ENCODE data around the gene LAMTOR5. TPM values are rescaled to one million over a fixed set of nuclear protein-coding genes. Genes with fewer than 3 reads are reported as not detected.
"Not testable (repeated sequence)": the region's sequence is repeated elsewhere in the genome, so short reads cannot be mapped to it uniquely, and the experiment has no call there.

The LAMTOR5 gene
- polyA plus RNA-seq, 1 donor from 2014 or later: 102 TPM

- Histone ChIP-seq H3K4me3 (ENCODE audit: low read length) (no peak overlapping the region), H4K20me1 (ENCODE audit: insufficient read depth) (no peaks in the 10 kb centered on the region), H3K36me3 (ENCODE audit: insufficient read depth, low read length) (no peaks in the 10 kb centered on the region), H3K27me3 (ENCODE audit: insufficient read depth, low read depth, low read length) (no peaks in the 10 kb centered on the region), H3K9me3 (ENCODE audit: low read length) (no peaks in the 10 kb centered on the region), H3K4me2 (ENCODE audit: low read length) (no peak overlapping the region), H3F3A (ENCODE audit: insufficient read depth, low read length, poor library complexity, severe bottlenecking) (no peaks in the 10 kb centered on the region), H3K27ac (ENCODE audit: low read length) (no peak overlapping the region), H2AFZ (ENCODE audit: low read depth, low read length) (no peak overlapping the region), H3K9me2 (ENCODE audit: insufficient read depth, low read length) (no peaks in the 10 kb centered on the region), H3K79me2 (replicated peaks; ENCODE audit: insufficient read depth, low read length) (no peaks in the 10 kb centered on the region), H3K9ac (ENCODE audit: low read length) (no peak overlapping the region)
- no peak for TF ChIP-seq RAD21 (conservative IDR thresholded peaks at IDR 0.05)
- no peak for TF ChIP-seq EP300 (conservative IDR thresholded peaks at IDR 0.05; ENCODE audit: poor library complexity, severe bottlenecking)
- TF ChIP-seq EZH2 (IDR thresholded peaks at IDR 0.05; ENCODE audit: borderline replicate concordance, insufficient read depth, low read length, poor library complexity, severe bottlenecking): no peak
- no peak for TF ChIP-seq SMC3 (conservative IDR thresholded peaks at IDR 0.05; ENCODE audit: poor library complexity)
- no peak for TF ChIP-seq TAF1 (IDR thresholded peaks at IDR 0.05; ENCODE audit: low read depth)
- TF ChIP-seq POLR2AphosphoS5 (IDR thresholded peaks at IDR 0.05): no peak
- TF ChIP-seq, protein P1, sequence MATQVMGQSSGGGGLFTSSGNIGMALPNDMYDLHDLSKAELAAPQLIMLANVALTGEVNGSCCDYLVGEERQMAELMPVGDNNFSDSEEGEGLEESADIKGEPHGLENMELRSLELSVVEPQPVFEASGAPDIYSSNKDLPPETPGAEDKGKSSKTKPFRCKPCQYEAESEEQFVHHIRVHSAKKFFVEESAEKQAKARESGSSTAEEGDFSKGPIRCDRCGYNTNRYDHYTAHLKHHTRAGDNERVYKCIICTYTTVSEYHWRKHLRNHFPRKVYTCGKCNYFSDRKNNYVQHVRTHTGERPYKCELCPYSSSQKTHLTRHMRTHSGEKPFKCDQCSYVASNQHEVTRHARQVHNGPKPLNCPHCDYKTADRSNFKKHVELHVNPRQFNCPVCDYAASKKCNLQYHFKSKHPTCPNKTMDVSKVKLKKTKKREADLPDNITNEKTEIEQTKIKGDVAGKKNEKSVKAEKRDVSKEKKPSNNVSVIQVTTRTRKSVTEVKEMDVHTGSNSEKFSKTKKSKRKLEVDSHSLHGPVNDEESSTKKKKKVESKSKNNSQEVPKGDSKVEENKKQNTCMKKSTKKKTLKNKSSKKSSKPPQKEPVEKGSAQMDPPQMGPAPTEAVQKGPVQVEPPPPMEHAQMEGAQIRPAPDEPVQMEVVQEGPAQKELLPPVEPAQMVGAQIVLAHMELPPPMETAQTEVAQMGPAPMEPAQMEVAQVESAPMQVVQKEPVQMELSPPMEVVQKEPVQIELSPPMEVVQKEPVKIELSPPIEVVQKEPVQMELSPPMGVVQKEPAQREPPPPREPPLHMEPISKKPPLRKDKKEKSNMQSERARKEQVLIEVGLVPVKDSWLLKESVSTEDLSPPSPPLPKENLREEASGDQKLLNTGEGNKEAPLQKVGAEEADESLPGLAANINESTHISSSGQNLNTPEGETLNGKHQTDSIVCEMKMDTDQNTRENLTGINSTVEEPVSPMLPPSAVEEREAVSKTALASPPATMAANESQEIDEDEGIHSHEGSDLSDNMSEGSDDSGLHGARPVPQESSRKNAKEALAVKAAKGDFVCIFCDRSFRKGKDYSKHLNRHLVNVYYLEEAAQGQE (IDR thresholded peaks at IDR 0.05; ENCODE audit: borderline replicate concordance): no peak
- no peak for TF ChIP-seq MXI1 (conservative IDR thresholded peaks at IDR 0.05; ENCODE audit: poor library complexity, severe bottlenecking)
- TF ChIP-seq CTCF (IDR thresholded peaks at IDR 0.05; ENCODE audit: poor library complexity, severe bottlenecking): no peak
Observed at GRCh38 chr1:110420023-110420662, 12.6 kb upstream of the LAMTOR5 start.

GRCh38 chr1:110418729-110419128, 11.2 kb upstream of the LAMTOR5 start:
- TF ChIP-seq CTCF (IDR thresholded peaks at IDR 0.05; ENCODE audit: poor library complexity, severe bottlenecking) (no peak), TAF1 (IDR thresholded peaks at IDR 0.05; ENCODE audit: low read depth) (no peak), SMC3 (conservative IDR thresholded peaks at IDR 0.05; ENCODE audit: poor library complexity) (no peak), EP300 (conservative IDR thresholded peaks at IDR 0.05; ENCODE audit: poor library complexity, severe bottlenecking) (no peak), EZH2 (IDR thresholded peaks at IDR 0.05; ENCODE audit: borderline replicate concordance, insufficient read depth, low read length, poor library complexity, severe bottlenecking) (no peak), POLR2AphosphoS5 (IDR thresholded peaks at IDR 0.05) (no peak), RAD21 (conservative IDR thresholded peaks at IDR 0.05) (no peak), MXI1 (conservative IDR thresholded peaks at IDR 0.05; ENCODE audit: poor library complexity, severe bottlenecking) (no peak)
- TF ChIP-seq, protein P1 (IDR thresholded peaks at IDR 0.05; ENCODE audit: borderline replicate concordance): no peak

DNA sequence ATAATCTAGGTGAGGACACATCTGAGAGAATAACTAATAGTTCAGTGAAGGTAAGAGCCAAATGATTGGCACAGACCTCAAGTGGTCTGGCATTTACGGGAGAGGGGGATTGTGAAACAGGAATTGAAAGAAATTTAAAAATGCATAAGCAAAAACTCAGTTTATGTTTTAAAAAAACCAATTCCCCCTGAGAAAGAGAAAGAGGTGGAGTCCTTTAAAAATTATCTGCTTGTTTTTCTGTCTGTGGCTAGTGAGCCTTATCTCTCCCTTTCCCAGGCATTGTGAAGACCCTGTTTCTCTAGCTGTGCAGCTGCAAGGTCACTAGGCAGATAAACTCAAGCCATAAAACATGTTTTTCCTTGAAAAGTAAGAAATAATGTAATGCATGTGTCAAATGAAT, 5.6 kb upstream of the LAMTOR5 start:
- not testable (repeated sequence) for H3K36me3 ChIP-seq (ENCODE audit: insufficient read depth, low read length); H3K9me3 ChIP-seq (ENCODE audit: low read length); H2AFZ ChIP-seq (ENCODE audit: low read depth, low read length); H3K9ac ChIP-seq (ENCODE audit: low read length); H3K4me3 ChIP-seq (ENCODE audit: low read length); H3K4me2 ChIP-seq (ENCODE audit: low read length); H3F3A ChIP-seq (ENCODE audit: insufficient read depth, low read length, poor library complexity, severe bottlenecking); H3K9me2 ChIP-seq (ENCODE audit: insufficient read depth, low read length); H4K20me1 ChIP-seq (ENCODE audit: insufficient read depth); H3K79me2 ChIP-seq (replicated peaks; ENCODE audit: insufficient read depth, low read length); H3K27ac ChIP-seq (ENCODE audit: low read length); H3K27me3 ChIP-seq (ENCODE audit: insufficient read depth, low read depth, low read length)

More at GRCh38 chr1:110418729-110419128, 11.2 kb upstream of the LAMTOR5 start:
- H3K27me3 ChIP-seq (ENCODE audit: insufficient read depth, low read depth, low read length): no peaks in the 10 kb centered on the region
- H3K27ac ChIP-seq (ENCODE audit: low read length): no peak overlapping the region
- H3K4me2 ChIP-seq (ENCODE audit: low read length): no peak overlapping the region
- H2AFZ ChIP-seq (ENCODE audit: low read depth, low read length): no peak overlapping the region
- H3K4me3 ChIP-seq (ENCODE audit: low read length): no peak overlapping the region
- H3F3A ChIP-seq (ENCODE audit: insufficient read depth, low read length, poor library complexity, severe bottlenecking): no peaks in the 10 kb centered on the region
- H3K9me3 ChIP-seq (ENCODE audit: low read length): no peaks in the 10 kb centered on the region
- no peaks in the 10 kb centered on the region for H3K9me2 ChIP-seq (ENCODE audit: insufficient read depth, low read length)
- no peaks in the 10 kb centered on the region for H3K79me2 ChIP-seq (replicated peaks; ENCODE audit: insufficient read depth, low read length)
- H3K36me3 ChIP-seq (ENCODE audit: insufficient read depth, low read length): no peaks in the 10 kb centered on the region
- no peak overlapping the region for H3K9ac ChIP-seq (ENCODE audit: low read length)
- no peaks in the 10 kb centered on the region for H4K20me1 ChIP-seq (ENCODE audit: insufficient read depth)
